NCI-H748 treated with DMSO at 0.1 percent for 48 hours (cell line): ENCODE data around the gene DHTKD1.
"Not testable (repeated sequence)": the region's sequence is repeated elsewhere in the genome, so short reads cannot be mapped to it uniquely, and the experiment has no call there.

Source experiments
- DNase-seq: peaks from one replicate; lab custom pipeline; 2025; lab: John Stamatoyannopoulos, UW

Gene DHTKD1

DNA sequence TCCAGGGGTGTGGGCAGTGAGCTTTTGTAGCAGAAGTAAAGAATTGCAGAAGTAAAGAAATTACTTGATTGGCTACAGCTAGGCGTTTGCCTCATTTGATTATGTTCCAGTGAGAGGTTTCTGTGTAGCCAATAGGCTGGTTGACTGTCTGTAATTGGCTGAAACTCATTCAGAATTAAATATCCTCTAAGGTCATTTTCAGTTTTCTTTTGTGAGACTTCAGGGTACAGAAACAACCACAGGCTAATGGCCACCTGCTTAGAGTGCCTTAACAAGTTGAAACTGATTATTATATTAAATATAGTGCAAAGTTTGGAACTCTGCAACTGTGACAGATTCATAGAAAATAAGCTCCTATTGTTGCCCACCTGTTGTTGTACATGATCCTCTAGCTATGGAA lies 71.3 kb downstream of the DHTKD1 start:
- no peak for DNase-seq

DNA sequence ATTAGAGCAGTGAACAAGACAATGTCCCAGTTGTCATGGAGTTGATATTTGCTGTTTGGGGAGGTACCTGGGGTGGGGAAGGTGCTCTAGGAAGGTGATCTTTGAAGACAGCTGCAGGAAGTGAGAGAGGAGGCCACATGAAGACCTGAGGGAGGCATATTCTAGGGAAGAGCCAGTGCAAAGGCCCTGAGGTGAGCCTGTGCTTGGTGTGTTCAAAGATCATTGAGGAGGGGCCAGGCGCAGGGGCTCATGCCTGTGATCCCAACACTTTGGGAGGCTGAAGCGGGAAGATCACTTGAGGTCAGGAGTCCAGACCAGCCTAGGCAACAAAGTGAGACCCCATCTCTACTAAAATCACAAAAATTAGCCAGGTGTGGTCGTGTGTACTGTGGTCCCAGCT lies 75.8 kb downstream of the DHTKD1 start:
- no peak for DNase-seq

GRCh38 chr10:12150163-12150562 lies 81.4 kb downstream of the DHTKD1 start:
- DNase-seq: no peak

DNA sequence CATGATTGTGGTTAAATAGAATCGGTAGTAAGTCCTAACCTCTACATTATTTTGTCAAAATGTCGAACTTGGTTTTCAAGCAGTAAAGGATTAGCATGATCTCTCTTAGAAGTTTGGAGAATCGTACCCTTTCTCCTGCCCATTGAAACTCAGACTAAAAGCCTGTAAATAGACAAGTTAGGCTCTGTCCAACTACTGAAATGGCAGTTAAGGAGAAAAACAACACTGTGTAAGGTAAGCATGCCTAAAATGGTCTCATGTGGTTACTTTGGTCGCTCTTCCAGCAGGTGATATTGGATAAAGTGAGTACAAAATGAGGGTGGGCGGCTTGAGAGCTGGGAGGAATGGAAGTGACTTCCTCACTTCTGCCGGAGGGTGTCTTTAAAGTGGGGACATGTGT lies 85.8 kb downstream of the DHTKD1 start:
- DNase-seq: no peak

DNA sequence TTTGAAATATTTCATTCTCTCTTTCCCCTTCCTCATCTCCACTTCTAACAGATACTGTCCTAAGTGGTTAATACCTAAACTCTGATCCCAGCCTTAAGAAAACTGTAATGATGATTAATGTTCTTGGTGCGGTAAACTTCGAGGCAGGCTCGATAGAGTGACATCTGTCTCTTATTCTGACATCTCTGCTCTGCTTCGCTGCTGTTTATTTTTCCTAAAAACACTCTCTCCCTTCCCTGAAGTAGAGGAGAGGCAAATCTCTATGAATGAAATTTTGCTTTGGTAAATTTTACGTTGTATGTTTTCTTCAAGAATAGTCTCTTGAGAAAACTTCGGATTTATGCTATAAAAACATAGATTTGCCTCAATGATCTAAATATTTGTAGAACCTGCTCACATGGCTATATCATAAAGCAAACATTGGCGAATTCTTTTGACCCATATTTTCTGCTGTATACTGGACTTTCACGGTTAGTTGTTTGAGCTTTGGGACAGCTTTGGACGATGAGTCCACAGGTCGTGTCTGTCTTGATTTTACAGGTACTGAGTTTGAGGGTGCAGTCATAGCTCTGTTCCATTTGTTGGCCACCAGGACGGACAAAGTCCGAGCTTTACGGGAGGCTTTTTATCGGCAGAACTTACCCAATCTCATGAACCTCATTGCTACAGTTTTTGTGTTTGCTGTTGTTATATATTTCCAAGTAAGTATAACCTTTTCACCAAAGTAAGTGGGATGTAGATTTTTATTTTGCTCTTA lies 87.8 kb downstream of the DHTKD1 start:
- DNase-seq: no peak

DNA sequence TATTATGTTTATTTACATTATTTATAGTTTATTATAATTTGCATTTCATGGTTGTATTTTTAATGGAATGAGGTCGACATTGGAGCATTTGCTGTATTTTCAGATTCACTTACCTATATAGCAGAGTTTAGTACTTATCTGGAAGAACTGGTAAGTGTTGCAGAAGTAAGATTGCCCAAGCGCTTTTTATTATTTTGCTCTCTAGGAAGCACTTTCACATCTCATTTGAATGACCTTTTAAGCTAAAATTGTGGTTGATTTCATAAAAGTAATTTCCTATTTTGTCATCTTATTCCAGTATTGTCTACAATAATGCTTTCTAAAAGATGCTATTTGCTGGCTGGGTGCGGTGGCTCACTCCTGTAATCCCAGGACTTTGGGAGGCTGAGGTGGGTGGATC lies 89.4 kb downstream of the DHTKD1 start:
- no peak for DNase-seq

GRCh38 chr10:12160664-12161063 lies 91.9 kb downstream of the DHTKD1 start:
- DNase-seq: no peak

GRCh38 chr10:12162927-12163326 lies 94.2 kb downstream of the DHTKD1 start:
- no peak for DNase-seq

DNA sequence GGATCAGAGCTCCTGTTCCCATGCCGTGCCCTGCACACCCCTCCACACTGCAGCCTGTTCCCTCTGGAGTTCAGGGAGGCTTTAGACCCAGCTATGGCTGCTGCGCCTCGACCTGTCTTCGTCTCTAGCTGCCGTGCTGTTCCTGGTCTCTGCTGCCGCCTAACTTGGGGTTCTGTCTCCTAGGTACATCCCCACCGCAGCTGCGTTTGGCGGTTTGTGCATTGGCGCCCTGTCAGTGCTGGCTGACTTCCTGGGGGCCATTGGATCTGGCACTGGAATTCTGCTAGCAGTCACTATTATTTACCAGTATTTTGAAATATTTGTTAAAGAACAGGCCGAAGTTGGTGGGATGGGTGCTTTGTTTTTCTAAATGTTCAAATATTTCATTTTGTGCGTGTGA lies 95.3 kb downstream of the DHTKD1 start:
- no peak for DNase-seq

GRCh38 chr10:12165036-12165435 lies 96.3 kb downstream of the DHTKD1 start:
- DNase-seq: no peak

DNA sequence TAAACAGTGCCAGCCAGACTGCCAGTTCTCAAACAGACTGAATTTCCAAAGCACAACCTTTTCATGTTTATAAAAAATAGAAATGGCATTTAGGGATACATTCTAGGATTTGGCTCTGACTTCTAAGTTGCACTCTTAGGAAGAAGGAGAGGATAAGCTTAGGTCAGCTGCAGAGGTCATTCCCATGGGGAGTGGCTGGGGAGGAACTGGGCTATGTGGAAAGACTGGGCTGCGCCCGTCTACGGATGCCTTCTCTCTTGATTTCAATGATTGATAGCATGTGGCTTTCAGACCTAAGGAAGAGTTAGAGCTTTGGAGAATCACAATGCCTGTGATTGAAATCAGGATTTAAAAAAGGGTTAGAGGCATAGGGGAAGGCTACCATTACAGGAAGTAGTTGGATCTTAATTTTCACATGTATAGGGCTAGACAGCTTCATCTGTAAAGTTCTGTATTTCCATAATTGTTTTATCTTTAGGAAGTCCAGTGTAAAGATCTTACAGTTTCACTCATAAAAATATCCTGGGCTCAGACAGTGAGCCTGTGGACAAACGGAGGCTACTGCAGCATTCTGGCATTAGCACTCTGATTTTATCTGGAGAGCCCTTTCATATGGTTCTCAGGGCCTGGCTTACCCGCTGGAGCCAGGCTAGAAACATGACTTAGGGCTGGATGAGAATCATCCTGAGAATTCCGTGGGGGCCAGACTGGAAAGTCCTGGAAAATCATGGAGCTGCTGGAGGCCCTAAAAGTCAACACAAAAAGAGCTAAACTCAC lies 97.4 kb downstream of the DHTKD1 start:
- DNase-seq: no peak

DNA sequence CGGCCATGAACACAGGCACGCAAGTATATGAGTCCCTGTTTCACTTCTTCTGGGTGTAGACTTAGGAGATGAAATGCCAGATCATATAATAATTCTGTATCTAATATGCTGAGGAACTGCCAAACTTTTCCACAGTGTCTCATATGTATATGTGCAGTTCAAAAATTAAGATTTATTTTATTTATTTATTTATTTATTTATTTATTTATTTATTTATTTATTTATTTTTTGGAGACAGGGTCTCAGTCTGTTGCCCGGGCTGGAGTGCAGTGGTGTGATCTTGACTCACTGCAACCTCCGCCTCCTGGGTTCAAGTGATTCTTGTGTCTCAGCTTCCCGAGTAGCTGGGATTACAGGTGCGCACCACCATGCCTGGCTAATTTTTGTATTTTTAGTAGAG lies 102.8 kb downstream of the DHTKD1 start:
- DNase-seq: not testable (repeated sequence)
